ENCODE results near the gene UTS2B. TPM values are rescaled to one million over a fixed set of nuclear protein-coding genes. Genes with fewer than 3 reads are reported as not detected.

UTS2B gene
- total and polyA plus RNA-seq, 10 of the 15 experiments (the other 5 are each of a cell fraction or from before 2014, with no cell fraction given): 0.15 to 0.72 (median 0.44) TPM

DNA sequence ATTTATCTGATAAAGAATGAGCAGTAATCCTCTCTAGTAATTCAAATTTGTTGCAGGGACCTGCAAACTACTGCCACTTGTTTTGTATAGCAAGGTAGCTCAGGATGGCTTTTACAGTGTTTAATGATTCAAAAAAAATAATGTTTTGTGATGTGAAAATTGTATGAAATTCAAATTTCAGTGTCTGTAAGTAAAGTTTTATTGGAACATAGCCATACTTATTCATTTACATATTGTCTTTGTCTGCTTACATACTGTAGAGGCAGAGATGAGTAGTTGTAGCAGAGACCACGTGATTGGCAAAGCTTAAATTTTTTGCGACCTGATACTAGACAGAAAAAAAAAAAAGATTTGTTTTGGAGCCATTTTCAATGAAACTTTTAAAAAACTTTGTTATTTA lies 6.5 kb upstream of the UTS2B start (continued):
- no peak for TF ChIP-seq SRF (IDR thresholded peaks at IDR 0.05; ENCODE audit: low read depth in 2 of 2, low read length in 2 of 2)

DNA sequence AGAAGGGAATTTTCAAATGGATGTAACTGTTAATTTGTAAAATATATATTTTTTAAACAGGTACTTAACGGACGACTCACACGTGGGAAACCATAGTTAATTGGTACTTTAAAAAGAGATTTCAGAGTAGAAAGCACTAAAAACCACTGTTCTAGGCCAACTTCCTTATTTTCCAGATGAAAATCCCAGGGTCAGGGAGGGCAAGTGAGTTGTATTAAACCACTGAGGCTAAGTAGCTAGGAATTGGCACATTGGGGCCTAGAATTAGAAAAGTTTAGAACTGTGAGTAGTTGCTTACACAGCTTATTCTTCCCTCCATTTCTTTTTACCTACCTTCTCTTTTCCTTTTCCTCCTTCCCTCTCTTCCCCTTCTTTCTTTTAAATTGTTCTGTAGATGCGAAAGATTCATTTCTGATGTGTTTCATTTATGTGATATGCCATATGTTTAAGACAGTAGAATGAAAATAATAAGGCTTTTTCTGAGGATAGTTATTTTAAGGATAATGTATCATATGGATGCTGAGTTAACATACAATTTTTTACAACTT lies 4.1 kb upstream of the UTS2B start:
- Histone ChIP-seq H3K79me2 (ENCODE audit: control insufficient read depth, insufficient read depth, low read length) (peaks cover 92% of the 10 kb centered on the region), H2AFZ (ENCODE audit: control insufficient read depth, low read depth, low read length) (no peak overlapping the region), H3K4me1 (ENCODE audit: control insufficient read depth, insufficient read depth, low read length) (peaks cover 12% of the 10 kb centered on the region; the same call in 1 of the 2 replicates), H3K27ac (ENCODE audit: control insufficient read depth, insufficient read depth) (peak overlapping the region; percentile 44), H3K36me3 (ENCODE audit: control insufficient read depth in 2 of 2, insufficient read depth in 2 of 2, low read length in 1 of 2) (no peaks in the 10 kb centered on the region), H3K4me3 (0 out of 2 replicates have a peak overlapping the region, but pooled peaks have one; percentile 30), H3K9ac (ENCODE audit: control insufficient read depth, insufficient read depth, low read length) (no peak overlapping the region), H3K27me3 (replicated peaks in 1 of 2; ENCODE audit: control insufficient read depth in 2 of 2, insufficient read depth in 2 of 2, low read length in 1 of 2) (no peaks in the 10 kb centered on the region), H3K4me2 (ENCODE audit: control insufficient read depth, insufficient read depth) (peak overlapping the region; percentile 60; the same call in 1 of the 2 replicates), H3K9me3 (replicated peaks; ENCODE audit: control insufficient read depth, insufficient read depth, low read length) (no peaks in the 10 kb centered on the region; the same call in 2 of the 3 replicates), H4K20me1 (ENCODE audit: control insufficient read depth, insufficient read depth) (no peaks in the 10 kb centered on the region)
- intact Hi-C loops (cut with micrococcal nuclease; ENCODE audit: unreplicated experiment) (loop anchor here (5.0 kb wide), 1 partner anchor 197 kb away; no protein-coding TSS in a partner anchor), in situ Hi-C loops (cut with MboI) (no loop called here)
- FAIRE-seq (no peak), ATAC-seq (no peak), DNase-seq (ENCODE audit: low read depth, low spot score) (no peak)
- no TSS peak for BruUV-seq (replicated peaks)
- TF ChIP-seq MTA2 (IDR thresholded peaks at IDR 0.05; ENCODE audit: low read depth) (peak; percentile 24; the same call in 1 of the 2 replicates), IKZF1 (conservative IDR thresholded peaks at IDR 0.05) (peak; percentile 58; the same call in 1 of the 2 replicates), FOXM1 (IDR thresholded peaks at IDR 0.05; ENCODE audit: low read depth, low read length) (no peak), IKZF2 (IDR thresholded peaks at IDR 0.05) (peak; percentile 56 to 66; a peak in 2 of 4 replicates)
- TF ChIP-seq, protein P1, sequence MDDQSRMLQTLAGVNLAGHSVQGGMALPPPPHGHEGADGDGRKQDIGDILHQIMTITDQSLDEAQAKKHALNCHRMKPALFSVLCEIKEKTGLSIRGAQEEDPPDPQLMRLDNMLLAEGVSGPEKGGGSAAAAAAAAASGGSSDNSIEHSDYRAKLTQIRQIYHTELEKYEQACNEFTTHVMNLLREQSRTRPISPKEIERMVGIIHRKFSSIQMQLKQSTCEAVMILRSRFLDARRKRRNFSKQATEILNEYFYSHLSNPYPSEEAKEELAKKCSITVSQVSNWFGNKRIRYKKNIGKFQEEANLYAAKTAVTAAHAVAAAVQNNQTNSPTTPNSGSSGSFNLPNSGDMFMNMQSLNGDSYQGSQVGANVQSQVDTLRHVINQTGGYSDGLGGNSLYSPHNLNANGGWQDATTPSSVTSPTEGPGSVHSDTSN (IDR thresholded peaks at IDR 0.05; ENCODE audit: insufficient replicate concordance, low read depth, low read length): no peak
- ChIA-PET RAD21 (ENCODE audit: unreplicated experiment) (interaction anchor here (0.9 to 6.7 kb wide), 6 partner anchors 7 to 91 kb away, joined by 3 to 62 read pairs (median 18); no protein-coding TSS in a partner anchor), SMC1A (ENCODE audit: uncharacterized antibody, unreplicated experiment) (interaction anchor here (0.7 to 7.4 kb wide), 8 partner anchors 11 to 90 kb away, joined by 3 to 48 read pairs (median 8); no protein-coding TSS in a partner anchor), POLR2A (interaction anchor here (1.5 to 4.7 kb wide), 2 partner anchors 21 to 69 kb away, joined by 3 to 21 read pairs; no protein-coding TSS in a partner anchor), CTCF (interaction anchor here (1.0 to 1.5 kb wide), 2 partner anchors 49 to 198 kb away, joined by 3 read pairs; no protein-coding TSS in a partner anchor)
- WGBS (ENCODE audit: insufficient coverage, insufficient replicate concordance, low lambda C conversion rate, missing lambda C conversion rate): 91% methylated on average over 4 of the region's 4 CpGs
